ES-I3 (cell line): ENCODE results near the gene CUEDC2.

Experiments used
- H3K36me3 ChIP-seq: 2 replicates; pipeline ENCODE4 v1.6.1; 2013; ENCODE audit warnings: mild to moderate bottlenecking, low read length, control low read depth, moderate library complexity; ENCODE audit not compliant: insufficient read depth
- H3K4me1 ChIP-seq: 2 replicates; pipeline ENCODE4 v1.6.1; 2013; ENCODE audit warnings: mild to moderate bottlenecking, control low read depth, low read length; ENCODE audit not compliant: insufficient read depth
- H3K9ac ChIP-seq: 2 replicates; pipeline ENCODE4 v1.6.1; 2013; ENCODE audit warnings: low read depth, mild to moderate bottlenecking, low read length, moderate library complexity
- H3K9me3 ChIP-seq: 2 replicates; pipeline ENCODE4 v1.6.1; 2013; ENCODE audit warnings: mild to moderate bottlenecking, low read length, moderate library complexity; ENCODE audit not compliant: control insufficient read depth, insufficient read depth

The CUEDC2 gene

DNA sequence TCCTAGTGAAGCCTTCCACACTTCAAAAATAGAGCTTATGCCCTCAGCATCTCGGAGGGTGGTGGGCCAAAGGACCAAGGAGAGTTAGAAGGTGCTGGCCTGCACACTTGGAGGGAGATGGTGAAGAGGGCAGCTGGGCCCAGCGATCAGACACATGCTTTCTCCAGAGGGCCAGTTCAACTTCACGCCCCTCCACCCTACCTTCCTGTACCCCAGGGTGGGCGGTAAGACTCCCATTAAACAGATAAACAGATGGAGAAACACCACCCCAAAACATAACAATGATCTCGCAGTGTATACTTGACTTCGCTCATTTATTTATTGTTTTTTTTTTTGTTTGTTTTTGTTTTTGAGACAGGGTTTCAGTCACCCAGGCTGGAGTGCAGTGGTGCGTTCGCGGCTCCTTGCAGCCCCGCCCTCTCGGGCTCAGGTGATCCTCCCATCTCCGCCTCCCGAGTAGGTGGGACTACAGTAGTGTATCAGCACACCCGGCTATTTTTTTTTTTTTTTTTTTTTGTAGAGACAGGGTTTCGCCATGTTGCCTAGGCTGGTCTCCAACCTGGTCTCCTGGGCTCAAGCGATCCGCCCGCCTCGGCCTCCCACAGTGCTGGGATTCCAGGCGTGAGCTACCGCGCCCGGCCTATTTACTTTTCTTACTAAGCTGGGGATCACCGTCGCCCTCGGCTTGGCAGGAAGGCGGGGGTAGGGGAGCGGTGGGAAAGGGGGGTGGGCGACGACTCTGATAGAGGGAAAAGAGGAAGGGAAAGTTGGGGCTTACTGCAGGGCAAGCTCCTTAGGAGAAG lies 17.1 kb upstream of the CUEDC2 start:
- Histone ChIP-seq H3K9me3 (no peaks in the 10 kb centered on the region; the same call in 1 of the 2 replicates), H3K36me3 (no peaks in the 10 kb centered on the region), H3K4me1 (peaks cover 10% of the 10 kb centered on the region), H3K9ac (peak overlapping the region; percentile 89)

DNA sequence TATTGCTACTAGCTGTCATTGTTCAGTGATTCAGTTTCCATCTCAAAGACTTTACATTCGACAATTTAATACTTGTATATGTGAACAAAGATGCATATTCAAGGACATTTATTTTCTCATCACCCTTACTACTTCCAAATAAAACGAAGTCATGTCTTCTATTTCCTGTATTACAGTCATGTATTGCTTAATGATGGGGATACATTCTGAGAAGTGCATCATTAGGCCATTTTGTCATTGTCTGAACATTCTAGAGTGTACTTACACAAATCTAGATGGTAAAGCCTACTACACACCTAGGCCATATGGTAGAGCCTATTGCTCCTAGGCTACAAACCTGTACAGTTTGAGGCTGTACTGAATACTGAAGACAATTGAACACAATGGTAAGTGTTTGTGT lies 12.5 kb upstream of the CUEDC2 start:
- no peaks in the 10 kb centered on the region for H3K9me3 ChIP-seq

GRCh38 chr10:102438374-102438773 lies 6.0 kb upstream of the CUEDC2 start:
- Histone ChIP-seq H3K4me1 (peaks cover 20% of the 10 kb centered on the region), H3K9me3 (no peaks in the 10 kb centered on the region), H3K9ac (no peak overlapping the region), H3K36me3 (no peaks in the 10 kb centered on the region)

More for the DNA sequence above, 12.5 kb upstream of the CUEDC2 start:
- no peak overlapping the region for H3K9ac ChIP-seq
- H3K4me1 ChIP-seq: no peaks in the 10 kb centered on the region; the same call in 1 of the 2 replicates
- H3K36me3 ChIP-seq: no peaks in the 10 kb centered on the region

- H3K9me3 ChIP-seq: no peaks in the 10 kb centered on the region
- no peak overlapping the region for H3K9ac ChIP-seq
- H3K36me3 ChIP-seq: no peaks in the 10 kb centered on the region
- H3K4me1 ChIP-seq: peaks cover 21% of the 10 kb centered on the region
Measured at GRCh38 chr10:102437515-102437914, 5.1 kb upstream of the CUEDC2 start.

DNA sequence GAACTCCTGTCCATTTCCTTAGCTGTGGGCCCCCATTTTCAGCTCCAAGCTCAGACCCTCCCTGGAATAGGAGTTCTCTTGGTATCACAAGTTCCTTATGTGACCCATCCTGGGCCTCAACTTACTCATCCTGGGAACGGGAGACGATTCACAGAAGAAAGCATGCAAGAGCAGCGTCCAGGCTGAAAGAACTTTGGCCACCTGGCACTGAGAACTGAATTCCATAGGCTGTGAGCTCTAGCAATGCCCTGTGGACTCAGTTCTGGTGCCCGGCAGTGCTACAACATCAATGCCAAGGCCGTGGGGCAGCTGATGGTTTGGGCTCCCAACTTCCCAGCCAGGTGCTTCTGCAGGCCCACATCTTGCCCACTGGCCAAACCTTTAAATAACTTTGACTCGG lies 3.9 kb upstream of the CUEDC2 start:
- no peak overlapping the region for H3K9ac ChIP-seq
- H3K9me3 ChIP-seq: no peaks in the 10 kb centered on the region

DNA sequence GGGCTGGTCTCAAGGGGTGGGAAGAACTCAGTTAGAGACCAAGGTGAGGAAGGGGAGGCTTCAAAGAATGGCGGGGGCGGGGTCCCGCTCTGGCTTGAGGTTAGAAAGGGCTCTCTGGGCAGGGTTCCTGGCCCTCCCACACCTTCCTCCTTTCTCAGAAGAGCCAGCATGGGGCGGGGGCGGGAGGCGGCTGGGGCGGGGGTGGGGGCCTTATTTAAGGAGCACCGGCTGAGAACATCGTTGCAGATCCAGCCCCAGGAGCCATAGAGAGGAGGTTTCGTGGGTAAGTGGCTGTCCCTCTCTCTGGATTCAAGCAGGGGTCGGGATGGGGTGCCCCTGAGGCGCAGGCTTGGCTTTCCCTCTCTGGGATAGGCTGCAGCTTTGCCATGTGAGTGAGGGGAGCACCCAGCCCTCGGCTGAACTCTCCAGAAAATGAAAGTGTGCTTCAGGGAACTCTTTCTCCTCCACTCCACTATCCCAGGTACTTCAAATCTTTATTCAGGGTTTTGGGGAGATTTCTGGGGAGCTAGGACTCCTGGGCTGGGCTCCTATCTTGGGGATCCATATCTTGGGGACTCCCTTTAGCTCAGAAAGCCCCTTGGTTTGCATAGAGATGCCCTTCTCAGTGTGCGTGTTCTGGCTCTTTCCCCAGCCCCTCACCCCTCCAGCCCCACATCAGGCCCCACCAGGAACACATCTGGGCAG lies 3.3 kb upstream of the CUEDC2 start:
- Histone ChIP-seq H3K4me1 (peaks cover 24% of the 10 kb centered on the region), H3K36me3 (no peaks in the 10 kb centered on the region), H3K9me3 (no peaks in the 10 kb centered on the region), H3K9ac (peak overlapping the region; percentile 46; the same call in 1 of the 2 replicates)

More for the DNA sequence above, 3.9 kb upstream of the CUEDC2 start:
- Histone ChIP-seq H3K36me3 (no peaks in the 10 kb centered on the region), H3K4me1 (peaks cover 24% of the 10 kb centered on the region)

DNA sequence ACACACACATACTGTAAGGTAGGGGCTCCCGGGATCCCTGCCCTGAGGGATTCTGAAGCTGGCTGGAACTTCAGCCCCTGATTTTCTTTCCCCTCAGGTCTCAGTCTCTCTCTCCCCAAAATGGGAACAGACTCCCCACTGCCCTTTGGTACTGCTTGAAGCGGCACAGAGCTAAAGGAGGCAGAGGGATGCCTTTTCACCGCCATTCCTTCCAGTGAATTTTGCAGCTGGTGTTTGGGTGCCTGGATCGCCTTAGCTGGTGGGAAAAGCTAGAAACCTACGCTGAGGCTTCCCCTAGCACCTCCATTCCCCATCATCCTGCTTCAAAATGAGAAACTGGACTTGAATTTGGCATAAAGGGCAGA lies 2.7 kb upstream of the CUEDC2 start:
- no peaks in the 10 kb centered on the region for H3K9me3 ChIP-seq
- peak overlapping the region; percentile 46; the same call in 1 of the 2 replicates for H3K9ac ChIP-seq
- H3K36me3 ChIP-seq: no peaks in the 10 kb centered on the region
- peaks cover 24% of the 10 kb centered on the region for H3K4me1 ChIP-seq

DNA sequence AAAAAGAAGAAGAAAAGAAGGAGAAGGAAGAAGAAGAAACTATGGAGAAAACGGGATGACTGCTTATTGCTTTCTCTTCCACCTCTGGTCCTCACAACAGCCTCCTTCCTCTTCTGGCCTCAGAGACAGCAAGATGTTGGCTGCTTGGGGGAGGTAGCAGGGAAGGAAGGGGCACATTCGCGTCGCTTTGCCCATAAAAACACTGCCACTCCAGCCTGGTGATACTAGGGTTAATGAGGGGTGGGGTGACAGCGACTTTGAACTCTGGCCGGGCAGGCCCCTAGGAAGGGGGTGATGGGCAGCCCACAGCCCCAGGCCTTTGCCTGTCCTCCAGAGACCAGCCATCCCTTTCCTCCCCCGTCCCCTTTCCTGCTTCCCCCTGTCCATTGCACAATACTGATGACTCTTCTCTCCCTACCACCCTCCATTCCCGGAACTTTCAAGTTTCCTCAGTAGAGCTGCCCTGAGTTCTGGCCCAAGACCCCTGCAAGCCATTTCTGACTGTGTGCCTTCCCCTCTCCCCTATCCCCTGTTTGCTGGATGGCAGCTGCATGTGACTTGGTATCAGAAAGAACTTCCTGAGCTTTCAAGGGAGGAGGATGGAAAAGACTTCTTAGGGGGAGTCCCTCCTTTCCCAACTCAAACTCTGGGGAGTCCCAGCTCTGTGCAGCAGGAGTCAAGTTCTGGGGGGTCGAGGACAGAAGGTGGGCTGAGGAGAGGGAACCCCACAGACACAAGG lies 2.2 kb upstream of the CUEDC2 start:
- Histone ChIP-seq H3K36me3 (no peaks in the 10 kb centered on the region), H3K9me3 (no peaks in the 10 kb centered on the region), H3K4me1 (peaks cover 24% of the 10 kb centered on the region), H3K9ac (peak overlapping the region; percentile 46; the same call in 1 of the 2 replicates)

DNA sequence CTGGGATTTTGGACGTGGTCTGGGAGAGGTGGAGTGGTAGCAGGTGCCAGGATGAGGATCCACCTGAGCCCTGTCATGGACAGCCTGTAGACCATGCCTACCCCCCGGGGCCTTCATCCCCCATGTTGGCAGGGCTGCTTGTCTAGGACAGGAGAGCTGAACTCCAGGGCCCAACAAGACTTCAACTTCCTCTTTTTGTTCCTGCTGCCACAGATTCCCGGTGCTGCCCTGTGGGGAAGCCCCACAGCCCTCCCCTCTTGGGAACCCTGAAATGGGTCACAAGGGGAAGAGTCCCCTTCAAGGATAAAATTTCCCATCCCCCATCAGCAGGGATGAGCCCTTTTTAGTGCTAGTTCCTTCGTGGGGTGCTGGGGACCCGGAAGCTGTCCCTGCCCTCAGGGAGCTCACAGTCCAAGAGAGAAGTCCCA lies 1.3 kb upstream of the CUEDC2 start:
- Histone ChIP-seq H3K9me3 (no peaks in the 10 kb centered on the region), H3K36me3 (no peaks in the 10 kb centered on the region), H3K9ac (no peak overlapping the region; the same call in 1 of the 2 replicates), H3K4me1 (peaks cover 24% of the 10 kb centered on the region)

DNA sequence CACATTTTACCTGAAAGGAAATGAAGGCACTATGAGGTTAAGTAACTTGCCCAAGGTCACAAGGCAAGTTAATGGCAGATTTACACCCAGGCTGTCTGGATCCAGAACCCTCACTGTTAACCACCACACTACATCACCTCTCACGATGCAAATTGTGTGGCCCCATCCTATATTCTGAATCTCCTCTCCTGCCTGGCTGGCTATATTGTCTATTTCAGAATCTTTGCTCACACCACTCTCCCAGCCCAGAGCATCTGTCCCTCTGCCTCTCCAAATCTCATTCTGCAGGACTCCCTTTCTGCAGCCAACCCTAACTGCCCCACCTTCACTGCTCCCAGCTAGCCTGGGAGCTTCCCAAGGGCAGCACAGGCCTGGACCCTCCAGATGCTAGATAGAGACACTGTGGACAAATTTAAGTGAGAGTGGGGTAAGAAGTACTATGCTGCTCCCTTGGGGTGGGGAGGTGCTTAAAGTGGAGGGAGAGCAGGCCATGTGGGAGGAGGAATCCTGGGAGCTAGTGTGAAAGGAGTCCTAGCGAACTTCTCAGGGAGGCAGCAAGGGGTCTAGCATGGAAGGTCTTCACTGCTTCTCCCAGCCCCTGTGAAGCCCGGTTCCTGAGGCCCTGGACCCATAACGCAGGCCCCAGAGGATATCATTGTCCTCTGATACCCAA lies 786 bp downstream of the CUEDC2 start:
- H3K36me3 ChIP-seq: no peaks in the 10 kb centered on the region
- no peaks in the 10 kb centered on the region for H3K9me3 ChIP-seq
- H3K4me1 ChIP-seq: peaks cover 24% of the 10 kb centered on the region
- H3K9ac ChIP-seq: peak overlapping the region; percentile 88

- Histone ChIP-seq H3K4me1 (peaks cover 15% of the 10 kb centered on the region), H3K36me3 (peaks cover 1% of the 10 kb centered on the region; the same call in 1 of the 2 replicates), H3K9ac (no peak overlapping the region), H3K9me3 (no peaks in the 10 kb centered on the region)
Measured at GRCh38 chr10:102429468-102429867, 2.9 kb downstream of the CUEDC2 start.

DNA sequence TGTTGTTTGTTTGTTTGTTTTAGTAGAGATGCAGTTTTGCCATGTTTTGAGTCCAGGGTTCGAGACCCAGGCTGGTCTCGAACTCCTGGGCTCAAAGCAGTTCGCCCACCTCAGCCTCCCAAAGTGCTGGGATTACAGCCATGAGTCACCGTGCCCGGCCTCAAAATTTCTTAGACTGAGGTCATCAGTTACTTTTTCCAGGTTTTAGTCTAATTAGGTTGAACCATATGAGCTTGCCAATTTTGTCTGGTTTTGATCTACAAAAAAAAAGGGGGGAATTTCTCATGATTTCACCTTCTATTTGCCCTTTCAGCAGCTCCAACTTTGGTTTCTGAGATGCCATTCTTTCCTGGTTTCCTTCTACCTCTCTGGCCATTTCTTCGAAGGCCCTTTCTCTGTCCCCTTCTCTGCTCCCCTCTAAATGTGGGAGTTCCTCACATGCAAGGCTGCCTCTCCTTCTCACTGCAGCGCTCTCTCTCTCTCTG lies 5.5 kb downstream of the CUEDC2 start:
- Histone ChIP-seq H3K36me3 (peaks cover 3% of the 10 kb centered on the region; the same call in 1 of the 2 replicates), H3K4me1 (peaks cover 4% of the 10 kb centered on the region), H3K9ac (no peak overlapping the region), H3K9me3 (no peaks in the 10 kb centered on the region)

GRCh38 chr10:102425444-102425843 lies 6.9 kb downstream of the CUEDC2 start:
- Histone ChIP-seq H3K9me3 (no peaks in the 10 kb centered on the region), H3K4me1 (no peaks in the 10 kb centered on the region), H3K9ac (no peak overlapping the region), H3K36me3 (peaks cover 3% of the 10 kb centered on the region; the same call in 1 of the 2 replicates)

- Histone ChIP-seq H3K9me3 (no peaks in the 10 kb centered on the region), H3K4me1 (no peaks in the 10 kb centered on the region), H3K36me3 (peaks cover 3% of the 10 kb centered on the region; the same call in 1 of the 2 replicates), H3K9ac (no peak overlapping the region)
Measured at GRCh38 chr10:102424916-102425315, 7.5 kb downstream of the CUEDC2 start.
